ENCODE data around the gene LAMA2. TPM values are rescaled to one million over a fixed set of nuclear protein-coding genes. Genes with fewer than 3 reads are reported as not detected.
"Not testable (repeated sequence)": the region's sequence is repeated elsewhere in the genome, so short reads cannot be mapped to it uniquely, and the experiment has no call there.

The LAMA2 gene
- total RNA-seq, 4 donors from 2014 or later = 115 to 153 (median 134) TPM

GRCh38 chr6:129162605-129163004 is 279.7 kb downstream of the LAMA2 start:
- Histone ChIP-seq H3K4me3 (no peak overlapping the region), H3K27me3 (no peaks in the 10 kb centered on the region), H3K27ac (replicated peaks in 1 of 4) (no peak overlapping the region), H3K36me3 (peaks cover 0 to 32% (median 0%) of the 10 kb centered on the region in 4 donors), H3K4me1 (no peaks in the 10 kb centered on the region), H3K9me3 (no peaks in the 10 kb centered on the region)
- WGBS = 79% methylated on average over 1 of the region's 1 CpG
- intact Hi-C loops (cut with DNase I) = no loop called here
- no peak for DNase-seq (ENCODE audit: extremely low spot score)
- TF ChIP-seq POLR2A (IDR thresholded peaks at IDR 0.05; ENCODE audit: low read depth) (no peak), EP300 (IDR thresholded peaks at IDR 0.05) (no peak), CTCF (IDR thresholded peaks at IDR 0.05) (no peak), POLR2AphosphoS5 (IDR thresholded peaks at IDR 0.05) (no peak)

- intact Hi-C loops (cut with DNase I) = no loop called here
- H3K9me3 ChIP-seq = no peaks in the 10 kb centered on the region
- 90% methylated on average over 2 of the region's 2 CpGs for WGBS
These were observed 280.6 kb downstream of the LAMA2 start for GRCh38 chr6:129163551-129163950.

GRCh38 chr6:129164032-129164431 is 281.1 kb downstream of the LAMA2 start:
- Histone ChIP-seq H3K4me3 (no peak overlapping the region), H3K27me3 (no peaks in the 10 kb centered on the region), H3K27ac (replicated peaks in 1 of 4) (no peak overlapping the region), H3K36me3 (peaks cover 0 to 28% (median 0%) of the 10 kb centered on the region in 4 donors), H3K4me1 (no peaks in the 10 kb centered on the region), H3K9me3 (no peaks in the 10 kb centered on the region)
- no peak for TF ChIP-seq EP300 (IDR thresholded peaks at IDR 0.05)
- no peak for TF ChIP-seq POLR2A (IDR thresholded peaks at IDR 0.05; ENCODE audit: low read depth)
- no peak for TF ChIP-seq POLR2AphosphoS5 (IDR thresholded peaks at IDR 0.05)
- TF ChIP-seq CTCF (IDR thresholded peaks at IDR 0.05) = no peak
- intact Hi-C loops (cut with DNase I) = no loop called here
- 91% methylated on average over 3 of the region's 3 CpGs for WGBS
- DNase-seq (ENCODE audit: extremely low spot score) = no peak

More at GRCh38 chr6:129163551-129163950, 280.6 kb downstream of the LAMA2 start:
- Histone ChIP-seq H3K27ac (replicated peaks in 1 of 4) (no peak overlapping the region), H3K36me3 (peaks cover 0 to 28% (median 0%) of the 10 kb centered on the region in 4 donors), H3K4me3 (no peak overlapping the region), H3K4me1 (no peaks in the 10 kb centered on the region), H3K27me3 (no peaks in the 10 kb centered on the region)
- TF ChIP-seq CTCF (IDR thresholded peaks at IDR 0.05) (no peak), EP300 (IDR thresholded peaks at IDR 0.05) (no peak), POLR2AphosphoS5 (IDR thresholded peaks at IDR 0.05) (no peak), POLR2A (IDR thresholded peaks at IDR 0.05; ENCODE audit: low read depth) (no peak)
- DNase-seq (ENCODE audit: extremely low spot score) = no peak

GRCh38 chr6:129172279-129172995 is 289.5 kb downstream of the LAMA2 start:
- H3K36me3 ChIP-seq; H3K27me3 ChIP-seq; DNase-seq (ENCODE audit: extremely low spot score); H3K9me3 ChIP-seq; H3K4me1 ChIP-seq; intact Hi-C loops (cut with DNase I); H3K27ac ChIP-seq (replicated peaks in 1 of 4): not testable (repeated sequence)
- 83% methylated on average over 15 of the region's 20 CpGs for WGBS
- H3K4me3 ChIP-seq = peak overlapping the region in 1 of 4 donors; percentile 12

- intact Hi-C loops (cut with DNase I) = no loop called here
- no peaks in the 10 kb centered on the region for H3K27me3 ChIP-seq
- H3K27ac ChIP-seq (replicated peaks in 1 of 4) = no peak overlapping the region
- no peak overlapping the region for H3K4me3 ChIP-seq
- H3K36me3 ChIP-seq = peaks cover 0 to 15% (median 0%) of the 10 kb centered on the region in 4 donors
- no peaks in the 10 kb centered on the region for H3K9me3 ChIP-seq
- H3K4me1 ChIP-seq = peaks cover 0 to 6% (median 0%) of the 10 kb centered on the region in 4 donors
- 83% methylated on average over 1 of the region's 1 CpG for WGBS
- TF ChIP-seq EP300 (IDR thresholded peaks at IDR 0.05) = no peak
- no peak for TF ChIP-seq POLR2AphosphoS5 (IDR thresholded peaks at IDR 0.05)
- DNase-seq (ENCODE audit: extremely low spot score) = no peak
These were observed 292.1 kb downstream of the LAMA2 start for GRCh38 chr6:129175066-129175465.
